GM18517 (cell line): ENCODE measurements around the gene MRNIP.
"Not testable (repeated sequence)": the region's sequence is repeated elsewhere in the genome, so short reads cannot be mapped to it uniquely, and the experiment has no call there.

Experiments used
- ATAC-seq: cut with Tn5 transposase; IDR thresholded peaks from one replicate; pipeline ENCODE4 v1.9.1; 2021; ENCODE audit warnings: mild to moderate bottlenecking, moderate library complexity; ENCODE audit not compliant: unreplicated experiment

Gene MRNIP

DNA sequence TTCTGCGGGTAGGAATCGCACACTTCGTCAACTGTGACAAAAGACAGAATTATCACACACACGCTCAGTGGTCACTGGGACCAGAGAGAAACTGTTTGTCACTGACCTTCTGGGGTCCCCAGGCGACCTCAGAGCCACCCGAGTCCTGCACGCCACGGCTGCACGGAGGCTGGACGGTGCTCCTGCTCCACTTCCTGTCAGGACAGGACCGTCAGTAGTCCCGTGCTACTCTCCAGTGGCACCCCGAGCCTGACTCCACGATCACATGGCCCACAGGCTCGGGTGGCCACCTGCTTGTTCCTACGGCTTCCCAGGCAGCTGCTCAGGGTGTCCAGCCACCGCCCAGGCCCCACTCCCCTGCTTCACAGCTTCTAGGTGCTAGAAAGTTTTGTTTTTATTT is 17.9 kb downstream of the MRNIP start:
- no peak for ATAC-seq

DNA sequence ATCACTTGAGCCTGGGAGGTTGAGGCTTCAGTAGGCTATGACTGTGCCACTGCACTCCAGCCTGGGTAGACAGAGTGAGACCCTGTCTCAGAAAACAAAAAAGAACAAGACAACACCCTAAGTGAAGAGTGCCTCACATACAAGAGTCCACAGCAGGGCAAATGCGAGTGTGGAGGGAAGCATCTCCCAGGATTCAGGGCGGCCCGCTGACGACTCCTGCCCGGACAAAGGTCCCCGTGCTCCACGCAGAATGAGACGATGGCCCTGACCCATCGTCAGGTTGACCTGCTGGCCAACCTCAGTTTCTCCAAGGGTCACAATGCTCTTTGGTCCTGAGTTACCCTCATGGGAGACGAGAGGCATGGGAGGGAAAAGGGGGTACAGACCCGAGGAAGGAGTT is 18.3 kb downstream of the MRNIP start:
- no peak for ATAC-seq

DNA sequence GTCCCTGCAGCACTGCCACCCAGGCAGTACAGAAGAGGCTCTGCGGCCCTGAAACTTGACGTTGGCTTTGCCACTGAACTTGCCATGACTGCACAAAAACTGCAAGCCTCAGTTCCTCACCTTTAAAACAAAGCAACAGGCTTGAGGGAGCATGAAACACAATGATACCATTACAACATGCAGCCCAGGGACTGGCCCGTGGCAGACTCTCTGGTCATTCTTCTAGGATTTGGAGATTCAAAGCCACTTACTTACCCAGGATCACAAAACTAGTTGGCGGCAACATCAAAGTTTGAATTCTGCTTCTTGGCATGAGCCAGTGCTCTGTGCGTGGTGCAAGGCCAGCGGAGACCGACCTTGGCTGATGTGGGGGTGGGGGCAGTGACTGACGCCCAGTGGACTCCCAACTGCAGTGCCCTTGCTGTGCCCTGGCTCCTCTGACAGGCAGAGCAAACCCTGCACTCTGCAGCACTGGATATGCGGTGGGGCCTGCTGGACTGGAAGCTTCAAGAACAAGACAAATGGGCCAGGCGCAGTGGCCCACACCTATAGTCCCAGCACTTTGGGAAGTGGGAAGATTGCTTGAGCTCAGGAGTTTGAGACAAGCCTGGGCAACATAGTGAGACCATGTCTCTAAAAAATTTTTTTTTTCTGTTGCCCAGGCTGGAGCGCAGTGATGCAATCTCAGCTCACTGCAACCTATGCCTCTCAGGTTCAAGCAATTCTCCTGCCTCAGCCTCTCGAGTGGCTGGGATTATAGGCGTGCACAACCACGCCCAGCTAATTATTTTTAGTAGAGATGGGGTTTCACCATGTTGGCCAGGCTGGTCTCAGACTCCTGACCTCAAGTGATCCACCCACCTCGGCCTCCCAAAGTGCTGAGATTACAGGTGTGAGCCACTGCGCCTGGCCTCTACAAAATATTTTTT is 19.0 kb downstream of the MRNIP start:
- no peak for ATAC-seq

DNA sequence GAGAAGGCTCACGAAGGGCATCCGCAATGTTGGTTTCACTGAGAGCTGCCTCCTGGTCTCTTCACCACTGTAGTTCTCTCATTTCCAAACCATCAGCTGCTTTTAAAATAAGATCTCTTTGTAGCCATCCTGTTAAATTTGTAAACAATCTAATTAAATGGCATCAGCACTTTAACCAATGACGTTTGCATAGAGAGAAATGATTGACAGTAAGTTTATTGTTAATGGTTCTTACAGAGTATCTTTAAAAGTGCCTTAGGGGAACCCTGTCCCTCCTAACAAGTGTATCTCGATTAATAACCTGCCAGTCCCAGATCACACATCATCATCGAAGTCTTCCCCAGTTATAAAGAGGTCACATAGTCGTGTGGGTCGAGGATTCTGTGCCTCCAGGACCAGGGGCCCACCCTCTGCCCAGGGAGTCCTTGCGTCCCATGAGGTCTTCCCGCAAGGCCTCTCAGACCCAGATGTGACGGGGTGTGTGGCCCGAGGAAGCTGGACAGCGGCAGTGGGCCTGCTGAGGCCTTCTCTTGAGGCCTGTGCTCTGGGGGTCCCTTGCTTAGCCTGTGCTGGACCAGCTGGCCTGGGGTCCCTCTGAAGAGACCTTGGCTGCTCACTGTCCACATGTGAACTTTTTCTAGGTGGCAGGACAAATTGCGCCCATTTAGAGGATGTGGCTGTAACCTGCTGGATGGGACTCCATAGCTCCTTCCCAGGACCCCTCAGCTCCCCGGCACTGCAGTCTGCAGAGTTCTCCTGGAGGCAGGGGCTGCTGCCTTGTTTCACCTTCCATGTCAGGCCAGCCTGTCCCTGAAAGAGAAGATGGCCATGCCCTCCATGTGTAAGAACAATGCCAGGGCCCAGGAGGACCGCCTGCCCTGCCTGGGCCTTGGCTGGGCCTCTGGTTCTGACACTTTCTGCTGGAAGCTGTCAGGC is 21.3 kb downstream of the MRNIP start:
- no peak for ATAC-seq

DNA sequence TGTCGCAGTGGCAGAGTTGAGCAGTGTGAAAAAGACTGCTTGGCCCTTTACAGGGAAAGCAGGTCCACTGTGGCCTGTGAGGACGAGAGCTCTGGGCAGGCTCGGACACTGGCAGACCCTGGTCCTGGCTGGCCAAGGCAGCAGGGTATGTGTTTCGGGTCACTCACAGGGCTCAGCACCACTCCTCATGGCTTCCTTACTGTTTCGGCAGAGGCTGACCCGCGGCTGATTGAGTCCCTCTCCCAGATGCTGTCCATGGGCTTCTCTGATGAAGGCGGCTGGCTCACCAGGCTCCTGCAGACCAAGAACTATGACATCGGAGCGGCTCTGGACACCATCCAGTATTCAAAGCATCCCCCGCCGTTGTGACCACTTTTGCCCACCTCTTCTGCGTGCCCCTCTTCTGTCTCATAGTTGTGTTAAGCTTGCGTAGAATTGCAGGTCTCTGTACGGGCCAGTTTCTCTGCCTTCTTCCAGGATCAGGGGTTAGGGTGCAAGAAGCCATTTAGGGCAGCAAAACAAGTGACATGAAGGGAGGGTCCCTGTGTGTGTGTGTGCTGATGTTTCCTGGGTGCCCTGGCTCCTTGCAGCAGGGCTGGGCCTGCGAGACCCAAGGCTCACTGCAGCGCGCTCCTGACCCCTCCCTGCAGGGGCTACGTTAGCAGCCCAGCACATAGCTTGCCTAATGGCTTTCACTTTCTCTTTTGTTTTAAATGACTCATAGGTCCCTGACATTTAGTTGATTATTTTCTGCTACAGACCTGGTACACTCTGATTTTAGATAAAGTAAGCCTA is 22.2 kb downstream of the MRNIP start:
- ATAC-seq: no peak

DNA sequence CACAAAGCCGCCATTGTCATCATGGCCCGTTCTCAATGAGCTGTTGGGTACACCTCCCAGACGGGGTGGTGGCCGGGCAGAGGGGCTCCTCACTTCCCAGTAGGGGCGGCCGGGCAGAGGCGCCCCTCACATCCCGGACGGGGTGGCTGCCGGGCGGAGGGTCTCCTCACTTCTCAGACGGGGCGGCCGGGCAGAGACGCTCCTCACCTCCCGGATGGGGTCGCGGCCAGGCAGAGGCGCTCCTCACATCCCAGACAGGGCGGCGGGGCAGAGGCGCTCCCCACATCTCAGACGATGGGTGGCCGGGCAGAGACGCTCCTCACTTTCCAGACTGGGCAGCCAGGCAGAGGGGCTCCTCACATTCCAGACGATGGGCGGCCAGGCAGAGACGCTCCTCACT is 23.7 kb downstream of the MRNIP start:
- ATAC-seq: not testable (repeated sequence)

DNA sequence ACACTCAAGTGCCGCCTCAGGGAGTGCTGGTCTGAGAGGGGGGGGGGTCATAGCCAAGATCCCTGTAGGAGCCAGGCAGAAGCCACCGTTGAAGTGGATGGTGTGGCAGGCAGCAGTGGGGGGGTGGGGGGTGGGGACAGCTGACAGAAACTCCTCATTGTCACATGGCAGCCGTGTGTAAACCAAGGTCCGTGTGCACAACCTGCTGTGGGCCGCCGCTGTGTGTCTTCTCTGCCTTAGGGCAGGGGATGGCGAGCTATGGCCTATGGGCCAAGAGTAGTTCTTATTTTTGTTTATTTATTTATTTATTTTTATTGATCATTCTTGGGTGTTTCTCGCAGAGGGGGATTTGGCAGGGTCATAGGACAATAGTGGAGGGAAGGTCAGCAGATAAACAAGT is 24.5 kb downstream of the MRNIP start:
- ATAC-seq: no peak

DNA sequence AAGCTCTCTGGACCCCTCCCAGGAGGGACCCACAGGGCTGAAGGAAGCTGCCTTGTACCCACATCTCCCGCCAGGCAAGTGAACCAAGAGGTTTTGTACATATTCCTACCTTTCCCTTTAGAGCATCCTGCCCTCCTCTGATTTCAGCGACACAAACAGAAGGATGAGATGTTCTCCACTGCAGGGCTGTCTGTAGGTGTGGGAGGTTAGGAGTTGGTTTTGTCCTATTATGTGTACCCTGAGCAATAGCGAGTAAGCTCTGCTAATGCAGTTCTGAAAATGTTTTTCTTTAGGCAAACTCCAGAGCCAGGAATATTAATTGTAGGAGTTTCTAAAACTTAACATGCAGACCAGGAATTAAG is 24.9 kb downstream of the MRNIP start:
- no peak for ATAC-seq

DNA sequence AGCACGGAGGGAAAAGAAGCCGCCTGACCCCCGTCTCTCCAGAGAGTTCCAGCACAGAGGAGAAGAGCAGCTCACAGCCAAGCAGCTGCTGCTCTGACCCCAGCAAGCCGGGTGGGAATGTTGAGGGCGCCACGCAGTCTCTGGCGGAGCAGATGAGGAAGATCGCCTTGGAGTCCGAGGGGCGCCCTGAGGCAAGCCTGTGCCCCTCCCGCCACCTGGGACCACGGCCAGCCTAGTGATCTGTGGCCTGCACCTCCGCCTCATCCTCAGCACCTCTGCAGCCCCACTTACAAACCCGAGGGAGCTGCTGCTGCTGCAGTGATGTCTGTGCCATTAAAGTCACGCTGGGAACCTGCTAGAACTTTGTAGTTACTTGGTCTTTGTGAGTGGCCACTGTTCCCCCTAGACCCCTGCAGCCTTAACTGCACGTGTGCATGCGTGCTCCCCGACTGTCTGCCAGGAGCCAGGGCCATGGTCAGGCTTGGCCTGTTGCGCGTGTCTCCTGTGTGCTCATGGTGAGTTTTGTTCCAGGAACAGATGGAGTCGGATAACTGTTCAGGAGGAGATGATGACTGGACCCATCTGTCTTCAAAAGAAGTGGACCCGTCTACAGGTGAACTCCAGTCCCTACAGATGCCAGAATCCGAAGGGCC is 25.4 kb downstream of the MRNIP start:
- ATAC-seq: no peak

DNA sequence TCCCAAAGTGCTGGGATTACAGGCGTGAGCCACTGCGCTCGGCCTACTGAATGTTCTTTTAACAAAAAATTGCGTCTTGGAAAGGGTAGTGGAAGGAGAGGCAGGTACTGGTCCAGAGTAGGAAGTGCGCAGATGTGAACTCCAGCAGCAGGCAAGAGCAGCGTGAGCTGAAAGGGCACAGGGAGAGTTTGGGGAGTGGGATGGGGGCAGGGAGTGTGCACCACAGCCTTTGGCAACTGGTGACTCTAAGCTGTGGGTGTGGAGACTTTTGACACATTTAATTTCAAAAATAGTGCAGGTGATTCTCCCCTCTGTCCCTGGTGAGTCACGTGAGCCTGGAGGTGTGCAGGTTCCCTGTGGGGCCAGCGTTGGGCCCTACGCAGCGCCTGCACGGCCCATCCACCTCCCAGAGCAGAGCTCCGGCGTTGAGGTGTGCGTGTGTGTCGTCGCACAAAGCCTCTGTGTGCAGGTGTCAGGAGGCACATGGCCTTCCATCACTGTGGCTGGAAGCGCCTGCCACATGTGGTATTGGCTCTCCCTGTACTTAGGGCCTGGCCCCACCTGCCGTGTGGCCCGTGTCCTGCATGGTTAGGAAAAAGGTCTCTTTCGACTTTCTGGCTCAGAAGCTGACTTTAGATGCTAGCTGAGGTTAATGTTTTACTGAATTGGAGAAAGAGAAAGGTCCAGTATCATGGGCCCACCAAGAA is 26.4 kb downstream of the MRNIP start:
- ATAC-seq: no peak

DNA sequence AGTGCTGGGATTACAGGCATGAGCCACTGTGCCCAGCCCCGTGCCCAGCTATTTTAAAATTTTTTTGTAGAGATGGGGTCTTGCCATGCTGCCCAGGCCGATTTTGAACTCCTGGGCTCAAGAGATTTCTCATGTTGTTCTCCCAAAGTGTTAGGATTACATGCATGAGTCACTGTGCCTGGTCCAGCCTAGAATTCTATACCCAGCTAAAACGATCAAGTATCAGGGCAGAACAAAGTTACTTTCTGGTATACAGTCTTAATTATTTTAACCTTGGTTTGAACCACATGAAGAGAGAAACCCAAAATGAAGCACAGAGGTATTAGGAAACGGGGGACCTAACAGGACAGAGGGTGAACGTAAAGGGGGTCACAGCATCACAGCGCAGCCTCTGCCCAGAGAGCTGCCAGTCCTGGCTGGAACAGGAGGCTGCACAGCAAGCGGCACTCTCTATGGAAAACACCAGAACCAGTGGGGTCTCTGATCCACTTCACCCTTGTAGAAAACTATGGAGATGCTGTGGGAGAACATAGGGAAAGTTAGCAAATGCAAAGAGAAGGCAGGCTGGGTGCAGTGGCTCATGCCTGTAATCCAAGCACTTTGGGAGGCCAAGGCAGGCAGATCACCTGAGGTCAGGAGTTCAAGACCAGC is 27.7 kb downstream of the MRNIP start:
- ATAC-seq: no peak

DNA sequence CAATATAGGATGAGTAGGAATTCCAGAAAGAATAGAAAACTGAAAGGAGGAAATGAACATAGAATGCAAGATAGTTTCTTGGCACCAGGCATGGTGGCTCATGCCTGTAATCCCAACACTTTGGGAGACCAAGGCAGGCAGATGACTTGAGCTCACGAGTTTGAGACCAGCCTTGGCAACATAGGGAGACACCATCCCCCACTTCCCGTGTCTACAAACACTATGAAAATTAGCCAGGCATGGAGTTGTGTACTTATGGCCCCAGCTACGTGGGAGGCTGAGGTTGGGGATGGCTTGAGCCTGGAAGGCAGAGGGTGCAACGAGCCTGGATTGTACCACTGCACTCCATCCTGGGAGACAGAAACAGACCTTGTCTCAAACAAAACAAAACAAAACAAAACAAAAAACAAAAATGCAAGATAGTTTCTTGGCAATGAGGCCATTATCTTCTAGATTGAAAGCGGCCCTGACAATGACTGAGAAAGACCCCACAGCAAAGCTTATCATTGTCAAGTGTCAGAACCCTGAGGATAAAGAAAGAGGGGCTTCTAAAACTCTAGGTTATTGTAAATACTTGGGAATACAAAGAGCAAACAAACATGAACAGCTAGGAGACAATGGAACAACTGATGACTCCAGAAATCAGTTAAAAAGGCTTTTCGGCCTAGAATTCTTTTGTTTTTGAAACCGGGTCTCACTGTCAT is 28.7 kb downstream of the MRNIP start:
- ATAC-seq: no peak

DNA sequence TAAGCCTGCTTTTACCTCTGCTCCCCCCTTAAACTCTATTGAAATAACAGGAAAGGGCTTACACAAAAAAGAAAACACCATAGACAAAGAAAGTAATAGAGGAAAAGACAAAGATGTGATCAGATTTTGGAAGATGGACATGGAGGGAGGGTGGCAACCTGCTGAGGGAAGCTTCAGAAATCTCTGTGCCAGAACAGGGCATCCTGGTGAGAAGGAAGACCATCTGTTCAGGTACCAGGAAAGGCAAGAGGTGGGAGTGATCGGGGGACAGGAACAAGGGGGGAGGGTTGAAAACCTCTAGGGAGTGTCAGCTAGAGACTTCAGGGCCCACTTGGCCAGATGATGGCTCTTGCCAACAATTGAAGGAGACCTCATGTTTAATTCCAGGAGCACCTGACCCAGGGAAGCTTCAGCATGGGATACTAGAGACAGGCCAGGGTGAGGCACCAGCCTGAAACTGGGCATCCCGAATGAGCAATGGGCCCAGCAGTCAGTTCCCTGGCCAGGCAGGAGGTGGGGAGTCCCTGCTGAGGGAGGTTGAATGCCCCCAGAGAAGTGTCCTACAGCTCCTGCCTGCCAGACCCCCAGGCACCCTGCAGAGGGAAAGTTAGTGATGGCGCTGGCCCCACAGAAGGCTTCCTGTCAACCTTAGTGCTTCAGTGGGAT is 29.7 kb downstream of the MRNIP start:
- no peak for ATAC-seq

DNA sequence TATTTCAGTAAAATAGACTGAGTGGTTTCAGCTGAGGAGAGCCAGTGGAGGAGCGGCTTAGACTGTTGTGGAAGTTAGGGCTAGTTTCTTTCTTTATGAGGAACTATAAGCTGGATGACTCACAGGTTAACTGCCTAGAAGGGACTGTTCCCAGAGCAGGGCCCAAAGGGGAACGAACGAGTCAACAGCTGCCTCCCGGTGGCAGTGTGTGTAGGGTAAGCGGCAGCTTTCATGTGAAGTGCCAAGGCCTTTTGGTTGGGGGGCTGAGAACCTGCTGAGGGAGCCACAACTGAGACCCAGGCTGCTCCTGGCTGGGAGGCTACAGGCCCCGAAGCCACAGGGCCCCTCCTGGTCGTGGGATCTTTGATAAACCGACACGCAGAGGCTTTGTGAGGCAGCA is 30.9 kb downstream of the MRNIP start:
- ATAC-seq: no peak

DNA sequence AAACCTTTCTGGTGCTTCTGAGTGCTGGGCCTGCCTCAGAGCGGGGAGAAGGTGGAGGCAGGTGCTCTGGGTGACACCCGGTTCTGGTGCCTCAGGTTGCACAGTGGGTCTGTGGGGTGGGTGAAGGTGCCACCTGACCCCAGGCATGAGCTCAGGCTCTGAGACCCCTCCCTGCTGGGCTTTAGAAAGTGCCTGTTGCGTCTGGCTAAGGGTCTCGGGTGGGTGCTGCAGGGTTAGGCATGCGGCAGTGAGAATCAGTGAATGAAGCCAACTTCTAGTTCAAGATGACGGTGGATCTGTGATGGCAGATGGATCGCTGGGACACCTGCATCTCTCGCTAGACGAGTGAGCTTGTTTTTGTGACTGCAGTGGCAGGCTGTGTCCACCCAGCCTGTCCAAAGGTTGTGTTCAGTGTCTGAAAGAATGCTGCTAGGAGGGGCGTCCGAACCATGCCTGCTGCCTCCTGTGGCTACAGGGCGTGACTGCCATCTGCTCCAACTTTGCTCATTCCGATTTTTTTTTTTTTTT is 32.9 kb downstream of the MRNIP start:
- ATAC-seq: no peak

DNA sequence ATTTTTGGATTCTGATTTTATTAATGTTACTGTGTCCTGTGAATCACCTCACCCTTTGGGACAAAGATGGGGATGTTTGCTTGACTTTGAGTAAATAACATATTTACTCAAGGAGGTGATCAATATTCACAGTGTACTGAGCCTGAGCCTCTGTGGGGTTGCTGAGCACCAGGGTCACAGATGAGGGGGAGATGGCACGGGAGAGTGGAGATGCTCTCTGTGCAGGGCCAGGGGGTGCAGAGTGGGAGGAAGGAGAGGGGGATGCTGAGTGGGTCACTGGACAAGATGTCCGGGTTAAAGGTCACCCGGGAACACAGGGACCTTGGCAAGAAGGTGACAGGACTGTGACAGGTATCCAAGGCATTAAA is 33.9 kb downstream of the MRNIP start:
- no peak for ATAC-seq

DNA sequence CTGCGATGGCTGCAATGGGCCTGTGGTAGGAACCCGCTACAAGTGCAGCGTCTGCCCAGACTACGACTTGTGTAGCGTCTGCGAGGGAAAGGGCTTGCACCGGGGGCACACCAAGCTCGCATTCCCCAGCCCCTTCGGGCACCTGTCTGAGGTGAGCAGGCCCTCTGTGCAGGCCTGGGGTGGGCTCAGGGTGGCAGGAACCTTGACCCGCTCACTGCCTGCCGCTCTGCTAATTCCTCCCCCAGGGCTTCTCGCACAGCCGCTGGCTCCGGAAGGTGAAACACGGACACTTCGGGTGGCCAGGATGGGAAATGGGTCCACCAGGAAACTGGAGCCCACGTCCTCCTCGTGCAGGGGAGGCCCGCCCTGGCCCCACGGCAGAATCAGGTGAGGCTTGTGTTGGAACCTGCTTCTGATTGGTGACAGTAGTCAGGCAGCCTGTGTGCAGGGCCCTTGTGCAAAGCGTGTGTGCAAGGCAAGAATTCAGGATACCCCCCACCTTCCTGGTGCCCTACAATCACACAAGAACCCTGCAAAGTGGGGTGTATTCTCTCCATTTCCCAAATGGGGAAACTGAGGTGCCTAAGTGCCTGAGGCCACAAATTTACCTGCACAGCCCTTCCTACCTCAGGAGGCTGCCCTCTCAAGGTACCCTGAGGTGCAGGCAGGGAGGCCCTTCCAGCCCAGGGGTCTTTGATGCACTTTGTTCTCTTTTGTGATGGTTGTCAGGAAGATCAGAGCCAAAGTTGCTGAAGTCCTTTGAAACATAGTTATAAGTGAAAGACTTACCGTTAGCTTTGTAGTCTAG is 34.5 kb downstream of the MRNIP start:
- ATAC-seq: no peak
